Measurements from ENCODE around the gene ARHGAP26.

GRCh38 chr5:143259254-143259605, 489.1 kb downstream of the ARHGAP26 start:
- TF ChIP-seq POLR2A (IDR thresholded peaks at IDR 0.05) = no peak
- TF ChIP-seq CTCF (IDR thresholded peaks at IDR 0.05) = no peak

Data from sigmoid colon (tissue), 3 donors.